ENCODE results near the gene MOK.

The MOK gene

GRCh38 chr14:102345232-102345631 is 40.3 kb upstream of the MOK start:
- no peak for DNase-seq (ENCODE audit: low spot score)
- TF ChIP-seq CTCF (IDR thresholded peaks at IDR 0.05; ENCODE audit: extremely low read depth, missing control alignments), result no peak

- no peak for DNase-seq (ENCODE audit: low spot score)
- TF ChIP-seq CTCF (IDR thresholded peaks at IDR 0.05; ENCODE audit: extremely low read depth, missing control alignments), result no peak
These were observed 39.5 kb upstream of the MOK start for GRCh38 chr14:102344485-102344884.

GRCh38 chr14:102344084-102344483 is 39.1 kb upstream of the MOK start:
- no peak for TF ChIP-seq CTCF (IDR thresholded peaks at IDR 0.05; ENCODE audit: extremely low read depth, missing control alignments)
- no peak for DNase-seq (ENCODE audit: low spot score)

- no peak for TF ChIP-seq CTCF (IDR thresholded peaks at IDR 0.05; ENCODE audit: extremely low read depth, missing control alignments)
- no peak for DNase-seq (ENCODE audit: low spot score)
These were observed 37.3 kb upstream of the MOK start for GRCh38 chr14:102342238-102342637.

GRCh38 chr14:102341566-102341965 is 36.6 kb upstream of the MOK start:
- no peak for TF ChIP-seq CTCF (IDR thresholded peaks at IDR 0.05; ENCODE audit: extremely low read depth, missing control alignments)
- DNase-seq (ENCODE audit: low spot score), result no peak

GRCh38 chr14:102338724-102339123 is 33.8 kb upstream of the MOK start:
- no peak for TF ChIP-seq CTCF (IDR thresholded peaks at IDR 0.05; ENCODE audit: extremely low read depth, missing control alignments)
- DNase-seq (ENCODE audit: low spot score), result no peak

GRCh38 chr14:102335163-102335562 is 30.2 kb upstream of the MOK start:
- TF ChIP-seq CTCF (IDR thresholded peaks at IDR 0.05; ENCODE audit: extremely low read depth, missing control alignments), result no peak
- DNase-seq (ENCODE audit: low spot score), result no peak
